ENCODE measurements around the gene ZCCHC14. TPM values are rescaled to one million over a fixed set of nuclear protein-coding genes. Genes with fewer than 3 reads are reported as not detected.

The ZCCHC14 gene
- total RNA-seq, 1 donor from 2014 or later = 44.8 TPM

- H3K27ac Mint-ChIP-seq (ENCODE audit: unreplicated experiment) = peak overlapping the region; percentile 40
- no peak overlapping the region for H3K4me3 Mint-ChIP-seq (ENCODE audit: unreplicated experiment)
- H3K36me3 Mint-ChIP-seq (ENCODE audit: unreplicated experiment) = peaks cover 3% of the 10 kb centered on the region
- no peak for DNase-seq (ENCODE audit: extremely low spot score, unreplicated experiment)
- no peaks in the 10 kb centered on the region for H3K9me3 Mint-ChIP-seq (ENCODE audit: unreplicated experiment)
- no peaks in the 10 kb centered on the region for H3K27me3 Mint-ChIP-seq (ENCODE audit: unreplicated experiment)
- H3K4me1 Mint-ChIP-seq (ENCODE audit: unreplicated experiment) = peaks cover 18% of the 10 kb centered on the region
- TF ChIP-seq CTCF (IDR thresholded peaks at IDR 0.05) = no peak
Measured at GRCh38 chr16:87375426-87376135, 117.2 kb downstream of the ZCCHC14 start.

- TF ChIP-seq CTCF (IDR thresholded peaks at IDR 0.05) = no peak
- H3K4me1 Mint-ChIP-seq (ENCODE audit: unreplicated experiment) = peaks cover 23% of the 10 kb centered on the region
- no peak for DNase-seq (ENCODE audit: extremely low spot score, unreplicated experiment)
- no peak overlapping the region for H3K4me3 Mint-ChIP-seq (ENCODE audit: unreplicated experiment)
- no peaks in the 10 kb centered on the region for H3K27me3 Mint-ChIP-seq (ENCODE audit: unreplicated experiment)
- no peak overlapping the region for H3K27ac Mint-ChIP-seq (ENCODE audit: unreplicated experiment)
- H3K36me3 Mint-ChIP-seq (ENCODE audit: unreplicated experiment) = peaks cover 3% of the 10 kb centered on the region
- H3K9me3 Mint-ChIP-seq (ENCODE audit: unreplicated experiment) = no peaks in the 10 kb centered on the region
Measured at GRCh38 chr16:87374313-87374712, 118.5 kb downstream of the ZCCHC14 start.

- TF ChIP-seq CTCF (IDR thresholded peaks at IDR 0.05) = no peak
- Mint-ChIP-seq H3K27me3 (ENCODE audit: unreplicated experiment) (no peaks in the 10 kb centered on the region), H3K9me3 (ENCODE audit: unreplicated experiment) (no peaks in the 10 kb centered on the region), H3K4me1 (ENCODE audit: unreplicated experiment) (peaks cover 20% of the 10 kb centered on the region), H3K36me3 (ENCODE audit: unreplicated experiment) (no peaks in the 10 kb centered on the region), H3K4me3 (ENCODE audit: unreplicated experiment) (no peak overlapping the region), H3K27ac (ENCODE audit: unreplicated experiment) (no peak overlapping the region)
- DNase-seq (ENCODE audit: extremely low spot score, unreplicated experiment) = no peak
Measured at GRCh38 chr16:87372305-87372704, 120.5 kb downstream of the ZCCHC14 start.

- H3K27ac Mint-ChIP-seq (ENCODE audit: unreplicated experiment) = no peak overlapping the region
- H3K4me1 Mint-ChIP-seq (ENCODE audit: unreplicated experiment) = peaks cover 17% of the 10 kb centered on the region
- peaks cover 3% of the 10 kb centered on the region for H3K36me3 Mint-ChIP-seq (ENCODE audit: unreplicated experiment)
- no peak for DNase-seq (ENCODE audit: extremely low spot score, unreplicated experiment)
- H3K4me3 Mint-ChIP-seq (ENCODE audit: unreplicated experiment) = no peak overlapping the region
- TF ChIP-seq CTCF (IDR thresholded peaks at IDR 0.05) = no peak
- H3K9me3 Mint-ChIP-seq (ENCODE audit: unreplicated experiment) = no peaks in the 10 kb centered on the region
- no peaks in the 10 kb centered on the region for H3K27me3 Mint-ChIP-seq (ENCODE audit: unreplicated experiment)
Measured at GRCh38 chr16:87371261-87371866, 121.5 kb downstream of the ZCCHC14 start.

Data from osteocyte (in vitro differentiated cells).